GM21723 (cell line): ENCODE data around the gene CSNK1D.

Experiments
- ATAC-seq: cut with Tn5 transposase; IDR thresholded peaks from one replicate; pipeline ENCODE4 v1.9.1; 2021; ENCODE audit warnings: mild to moderate bottlenecking, moderate library complexity; ENCODE audit not compliant: unreplicated experiment

The CSNK1D gene

GRCh38 chr17:82253179-82253544 is 20.3 kb downstream of the CSNK1D start:
- no peak for ATAC-seq

DNA sequence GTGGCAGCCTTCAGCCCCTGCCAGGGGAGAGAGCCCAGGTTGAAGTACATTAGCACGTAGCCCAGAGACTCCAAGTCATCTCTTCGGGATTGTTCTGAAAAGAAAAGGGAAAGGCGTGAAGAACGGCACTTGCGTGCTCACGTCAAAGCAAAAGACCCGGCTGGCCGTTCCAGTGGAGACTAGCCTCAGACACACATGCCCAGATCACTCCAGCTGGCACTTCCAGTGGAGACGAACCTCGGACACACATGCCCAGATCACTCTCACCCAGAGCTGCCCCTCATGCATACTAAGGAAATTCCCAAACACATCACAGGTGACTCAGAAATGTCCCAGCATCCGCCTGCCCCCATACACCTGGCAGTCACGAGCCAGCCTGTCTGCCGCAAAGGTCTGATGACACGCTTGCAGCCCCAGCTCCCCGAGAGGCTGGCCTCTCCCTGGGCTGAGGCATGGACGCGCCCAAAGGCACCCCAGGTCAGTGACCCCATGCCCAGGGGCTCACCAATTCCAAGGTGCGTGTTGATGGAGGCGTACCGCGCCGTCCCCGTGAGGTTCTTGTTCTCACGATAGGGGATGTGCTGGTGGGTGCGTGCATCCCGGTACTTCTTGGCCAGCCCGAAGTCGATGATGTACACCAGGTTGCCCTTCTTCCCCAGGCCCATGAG is 20.9 kb downstream of the CSNK1D start:
- ATAC-seq, result no peak

DNA sequence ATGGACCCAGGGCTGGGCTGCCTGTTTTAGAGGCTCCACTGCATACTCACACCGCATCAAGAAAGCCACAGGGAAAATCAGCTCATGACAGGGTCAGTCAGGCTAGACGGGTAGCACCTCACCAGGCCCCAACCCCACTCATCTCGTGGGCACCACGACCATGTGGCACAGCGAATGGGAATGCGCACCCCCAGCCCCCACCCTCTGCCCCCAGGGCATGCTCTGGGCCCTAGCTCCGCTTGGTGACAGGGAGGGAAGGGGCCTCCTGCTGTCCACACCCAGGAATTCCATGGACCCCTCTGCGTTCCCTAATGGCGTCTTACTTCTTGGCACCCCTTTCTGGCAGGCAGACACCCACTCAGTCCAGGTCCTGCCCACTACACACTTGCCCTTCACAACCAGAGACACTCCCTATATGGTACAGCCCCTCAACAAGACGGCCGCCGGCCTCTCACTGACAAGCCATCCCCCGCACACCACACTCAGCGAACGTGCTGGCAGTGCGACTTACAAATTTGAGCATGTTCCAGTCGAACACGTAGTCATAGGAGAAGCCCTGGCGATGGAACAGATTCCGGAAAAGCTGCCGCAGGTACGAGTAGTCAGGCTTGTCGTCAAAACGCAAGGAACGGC is 22.5 kb downstream of the CSNK1D start:
- no peak for ATAC-seq

GRCh38 chr17:82249896-82250581 is 23.5 kb downstream of the CSNK1D start:
- no peak for ATAC-seq

- no peak for ATAC-seq
Observed at GRCh38 chr17:82248815-82249674, 24.5 kb downstream of the CSNK1D start.

GRCh38 chr17:82247856-82248671 is 25.4 kb downstream of the CSNK1D start:
- ATAC-seq, result no peak

DNA sequence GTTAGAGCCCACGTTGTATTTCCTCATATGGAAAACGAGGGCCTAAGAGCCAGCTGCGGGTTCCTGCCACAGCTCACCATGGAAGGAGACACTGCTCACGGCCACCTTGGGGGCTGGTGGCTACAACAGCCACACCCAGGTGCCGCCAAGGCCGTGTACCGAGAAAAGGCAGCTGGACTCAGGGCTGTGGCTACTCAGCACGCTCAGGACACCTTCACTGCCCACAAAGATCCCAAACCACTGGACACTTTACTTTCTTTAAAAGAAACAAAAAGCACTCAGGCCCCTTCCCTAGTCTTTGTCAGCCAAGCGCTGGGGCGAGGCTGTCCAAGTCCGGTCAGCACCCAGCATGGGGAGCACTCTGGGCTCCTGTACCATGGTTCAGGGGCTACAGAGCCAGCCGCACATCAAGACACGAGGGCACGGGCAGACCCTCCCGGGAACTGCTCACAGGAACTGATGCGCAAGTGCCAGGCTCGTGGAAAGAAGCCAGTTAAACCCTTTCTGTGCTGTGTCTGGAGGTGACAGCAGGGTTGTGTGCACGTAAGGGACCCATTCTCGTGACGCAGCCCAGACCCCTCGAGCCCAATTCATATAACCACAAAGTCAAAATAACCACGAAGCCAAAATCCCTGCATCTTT is 26.2 kb downstream of the CSNK1D start:
- ATAC-seq, result no peak

DNA sequence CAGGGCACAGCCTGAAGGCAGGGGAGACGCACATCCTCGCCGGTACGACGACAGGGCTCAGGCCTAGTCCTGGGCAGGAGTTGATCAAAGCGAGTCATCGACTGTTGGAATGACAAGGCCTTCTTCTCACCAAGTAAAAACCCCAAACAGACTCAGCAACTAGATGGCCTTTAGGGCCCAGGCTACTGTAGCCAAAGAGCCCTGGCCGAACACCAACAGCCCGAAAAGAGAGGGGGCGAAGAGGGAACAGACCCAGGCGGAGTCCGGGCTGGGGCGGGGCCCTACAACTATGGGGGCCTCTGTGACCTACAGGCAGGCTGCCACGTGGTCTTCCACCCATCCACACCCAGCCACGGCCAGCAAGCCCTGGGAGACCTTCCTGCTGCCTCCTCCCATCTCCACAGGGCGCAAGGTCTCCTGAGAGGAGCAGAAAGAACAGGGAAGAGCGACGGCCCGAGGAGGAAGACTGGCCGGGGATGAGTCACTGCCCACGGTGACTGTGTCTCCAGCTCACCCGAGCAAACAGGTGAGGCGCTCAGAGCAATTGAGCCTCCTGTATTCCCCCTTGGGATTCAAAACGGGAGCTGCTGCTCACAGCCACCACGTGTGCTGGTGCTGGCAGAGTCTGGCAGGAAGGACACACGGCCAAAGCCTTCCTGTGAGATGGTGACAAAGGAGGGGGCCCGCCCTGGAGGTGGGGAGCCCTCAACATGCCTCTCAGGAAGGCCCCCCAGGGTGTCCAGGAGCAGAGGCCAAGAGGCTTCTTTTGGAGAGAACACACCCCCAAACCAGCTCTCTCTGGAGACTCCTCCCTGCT is 26.9 kb downstream of the CSNK1D start:
- no peak for ATAC-seq

DNA sequence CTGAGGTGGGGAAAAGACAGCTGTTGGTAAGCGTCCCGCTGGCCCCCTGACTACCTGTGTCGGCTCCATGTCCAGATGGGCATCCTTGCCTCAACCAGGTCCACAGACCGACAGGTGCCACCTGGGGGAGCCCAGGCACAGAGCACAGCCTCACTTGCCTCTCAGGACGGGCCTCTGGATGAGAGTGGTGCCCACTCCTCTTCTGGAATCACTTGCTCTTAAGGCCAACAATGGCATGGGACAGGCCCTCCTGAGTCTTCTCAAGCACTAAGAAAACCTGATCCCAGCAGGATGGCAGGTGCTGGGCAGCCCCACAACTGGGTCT is 27.5 kb downstream of the CSNK1D start:
- ATAC-seq, result no peak

DNA sequence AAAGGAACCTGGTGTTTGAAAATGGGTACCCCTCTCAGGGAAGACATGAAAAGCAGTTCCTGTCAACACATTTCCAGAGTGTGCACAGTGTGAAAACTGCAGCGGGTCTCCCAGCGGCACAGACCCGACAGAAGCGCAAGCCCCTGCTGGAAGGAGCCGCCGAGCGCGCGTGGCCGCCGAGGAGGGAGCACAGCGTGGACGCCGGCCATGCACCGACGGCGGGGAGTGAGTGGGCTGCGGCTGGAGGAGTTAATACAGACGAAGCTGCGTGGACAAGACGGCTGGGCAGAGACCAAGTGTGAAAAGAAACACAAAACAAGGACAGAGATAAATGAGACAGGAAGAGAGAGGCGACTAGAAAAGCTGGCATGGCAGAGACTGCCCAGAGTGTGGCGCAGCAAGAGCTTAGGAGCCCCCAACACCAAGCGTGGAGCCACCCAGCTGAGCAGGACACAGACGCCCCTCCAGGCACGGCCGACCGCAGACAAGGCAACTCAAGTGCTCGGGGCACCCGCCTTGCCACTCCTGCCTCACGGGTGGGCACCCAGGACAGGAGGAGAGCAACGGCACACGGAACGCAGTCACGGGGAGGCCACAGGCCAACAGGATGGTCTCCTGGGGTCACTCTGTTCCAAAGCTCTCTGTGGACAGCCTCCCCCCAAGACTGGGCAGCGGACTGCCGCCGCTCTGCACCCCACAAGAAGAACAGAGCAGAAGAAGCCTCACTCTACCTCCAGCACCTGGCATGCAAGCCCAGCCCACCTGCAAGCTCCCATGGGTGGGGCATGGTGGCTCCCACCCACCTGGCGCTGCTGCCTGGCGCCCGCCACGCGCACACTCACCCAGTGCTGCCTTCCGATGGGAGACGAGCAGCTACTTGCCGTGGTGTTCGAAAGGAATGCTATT is 28.1 kb downstream of the CSNK1D start:
- no peak for ATAC-seq

DNA sequence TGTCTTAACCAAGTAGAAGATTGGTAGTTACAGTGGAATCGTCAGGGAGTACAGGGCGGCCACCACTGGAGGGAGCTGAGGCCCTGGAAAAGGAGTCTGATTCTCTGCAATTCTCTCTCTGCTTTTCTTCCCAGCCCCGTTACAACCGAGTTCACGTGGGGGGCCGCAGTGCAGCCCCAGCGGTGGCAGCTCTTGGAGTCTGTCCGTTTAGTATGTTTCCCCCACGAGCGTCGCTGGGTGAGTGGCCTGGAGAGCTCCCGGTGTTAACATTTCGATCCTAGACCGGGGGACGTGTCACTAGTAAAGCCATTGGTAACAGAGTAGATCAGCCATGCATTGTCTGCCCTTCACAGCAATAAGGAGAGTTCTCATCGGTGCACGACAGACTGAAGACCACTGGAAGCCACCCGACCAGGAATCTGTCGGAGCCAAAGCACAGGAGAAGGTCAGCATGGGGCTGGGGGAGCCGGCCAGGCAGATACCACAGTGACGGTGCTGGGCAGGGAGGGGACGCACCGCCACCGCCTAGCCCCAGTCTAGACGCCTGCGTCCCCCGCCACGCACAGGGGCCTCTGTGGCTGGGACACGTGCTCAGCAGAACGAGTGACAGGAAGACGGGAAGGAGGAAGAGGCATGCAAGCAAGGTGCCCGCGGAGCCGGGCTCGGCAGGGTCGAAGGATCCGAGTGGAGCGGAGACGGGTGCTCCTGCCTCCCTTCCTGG is 28.9 kb downstream of the CSNK1D start:
- no peak for ATAC-seq

GRCh38 chr17:82243648-82244412 is 29.7 kb downstream of the CSNK1D start:
- no peak for ATAC-seq

GRCh38 chr17:82242977-82243647 is 30.4 kb downstream of the CSNK1D start:
- ATAC-seq, result no peak

GRCh38 chr17:82242698-82242976 is 30.9 kb downstream of the CSNK1D start:
- no peak for ATAC-seq

DNA sequence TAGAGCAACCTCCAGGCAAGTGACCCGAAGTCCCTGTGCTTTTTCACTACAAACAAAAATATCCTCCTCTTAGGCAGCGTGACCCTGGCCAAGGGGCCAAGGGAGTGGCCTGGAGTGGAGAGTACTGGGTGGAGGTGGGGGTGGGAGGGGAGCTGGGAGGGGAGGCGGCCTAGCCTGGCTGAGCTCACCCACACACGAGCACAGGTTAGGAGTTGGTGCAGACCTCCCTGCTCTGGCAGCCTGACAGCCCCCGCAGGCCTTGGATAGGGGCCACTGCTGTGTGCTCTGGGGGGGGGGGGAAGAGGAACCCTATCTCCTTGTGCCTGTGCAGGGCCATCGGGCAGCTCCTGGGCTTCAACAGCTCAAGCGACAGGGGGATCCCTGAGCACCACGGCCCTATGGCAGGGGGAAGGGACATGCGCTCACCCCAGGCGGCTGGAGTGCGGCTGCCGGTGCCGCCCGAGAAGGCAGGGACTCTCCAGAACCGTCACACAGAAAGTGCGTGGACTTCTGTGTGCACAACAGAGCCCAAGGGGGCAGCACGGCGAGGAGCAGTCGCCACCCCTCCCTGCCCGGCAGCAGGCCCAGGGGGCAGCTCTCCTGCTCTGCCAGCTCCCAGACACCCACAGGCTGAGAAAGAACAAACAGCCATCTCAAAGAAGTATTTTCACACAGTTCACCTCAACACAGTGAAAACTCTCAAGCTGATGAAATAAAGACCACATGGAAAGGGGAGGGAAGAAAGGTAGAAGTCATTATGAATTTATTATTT is 31.4 kb downstream of the CSNK1D start:
- no peak for ATAC-seq
